Islet precursor cell (in vitro differentiated cells): ENCODE measurements around the gene PALM2AKAP2.

Experiments used
- DNase-seq: peaks from one replicate; pipeline ENCODE4 v3.0.0-alpha.2; 2018

Gene PALM2AKAP2

DNA sequence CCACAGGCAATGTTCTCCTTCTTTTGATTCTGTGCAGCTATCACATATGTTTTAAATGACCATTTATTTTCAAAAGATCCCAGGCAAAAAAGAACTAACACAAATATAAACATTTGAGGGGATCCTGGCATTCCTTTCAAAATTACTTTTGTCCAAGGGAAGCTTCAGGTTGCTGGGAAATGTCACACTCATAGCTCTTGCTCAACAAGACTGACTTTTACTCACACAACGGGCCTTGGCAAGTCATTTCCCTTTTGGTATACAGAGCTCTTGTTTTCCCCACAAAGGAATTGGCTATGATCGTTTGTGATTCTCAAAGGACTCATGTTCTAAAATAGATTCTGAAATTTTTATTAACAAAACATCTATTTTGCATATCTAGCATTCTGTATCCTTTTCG is 4.5 kb upstream of the PALM2AKAP2 start:
- DNase-seq: no peak

- DNase-seq: no peak
Measured at GRCh38 chr9:109776391-109776790, 3.6 kb upstream of the PALM2AKAP2 start.

DNA sequence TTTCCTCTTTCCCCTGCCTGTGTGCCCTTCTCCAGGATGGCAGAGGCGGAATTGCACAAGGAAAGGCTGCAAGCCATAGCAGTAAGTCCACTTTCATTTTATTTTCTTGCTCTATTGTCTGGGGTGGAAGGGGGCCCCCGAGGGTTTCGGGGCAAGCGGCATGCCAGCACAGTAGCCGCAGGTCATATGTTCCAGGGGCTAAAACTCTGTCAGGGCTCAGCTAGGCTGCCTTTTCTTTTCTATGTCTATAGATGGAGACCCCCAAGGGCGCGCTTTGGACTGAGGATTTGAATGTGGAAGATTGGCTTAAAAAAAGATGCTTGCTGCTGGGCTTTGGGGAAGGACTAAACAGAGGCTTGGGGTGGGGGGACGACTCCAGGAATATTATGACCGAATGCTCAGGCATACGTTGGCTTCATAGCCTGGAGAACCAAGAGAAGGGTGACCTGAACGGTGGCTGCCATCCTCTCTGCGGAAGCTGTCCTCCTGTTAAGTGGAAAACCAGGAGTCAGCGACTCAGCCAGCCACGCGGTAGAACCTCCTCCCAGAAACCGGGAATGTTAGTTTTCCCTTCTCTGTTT is 545 bp downstream of the PALM2AKAP2 start:
- peak; percentile 56 for DNase-seq

DNA sequence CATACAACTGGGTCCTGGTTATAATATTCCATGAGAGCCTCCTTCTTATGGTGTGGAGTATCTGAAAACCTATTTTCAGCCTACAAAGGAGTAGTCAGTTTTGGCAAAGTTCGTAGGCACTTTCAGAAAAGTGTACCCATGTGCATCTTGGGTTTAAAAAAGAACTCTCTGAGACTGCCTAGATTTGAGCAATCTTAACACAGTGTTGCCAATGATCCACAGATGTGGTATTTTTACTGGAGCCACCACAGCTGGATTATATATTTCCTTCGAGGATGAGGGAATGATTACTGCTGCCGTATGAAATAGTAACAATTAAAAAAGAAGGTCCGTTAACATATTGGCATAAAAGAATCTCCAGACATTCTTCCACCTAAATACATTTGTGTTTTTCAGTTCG is 1.1 kb downstream of the PALM2AKAP2 start:
- no peak for DNase-seq

GRCh38 chr9:109781541-109782197 is 1.7 kb downstream of the PALM2AKAP2 start:
- no peak for DNase-seq

DNA sequence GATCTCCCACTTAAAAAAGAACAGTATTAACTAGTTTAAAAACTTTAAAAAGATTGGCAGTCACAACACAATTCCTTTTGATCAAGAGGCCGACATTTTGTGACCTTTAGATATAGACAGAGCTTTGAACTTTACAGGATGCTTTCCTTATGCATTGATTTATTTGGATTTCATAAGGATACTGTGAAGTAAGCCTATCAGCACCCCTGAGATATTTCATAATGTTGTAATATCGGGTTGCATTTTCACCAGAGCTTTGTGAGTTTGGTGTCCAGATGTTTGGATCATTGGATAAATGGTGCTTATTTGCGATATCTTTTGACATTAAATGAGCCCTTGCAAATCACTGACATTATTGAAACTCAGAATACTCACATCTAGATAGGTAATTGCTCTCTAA is 7.7 kb downstream of the PALM2AKAP2 start:
- DNase-seq: no peak

GRCh38 chr9:109789556-109789955 is 9.6 kb downstream of the PALM2AKAP2 start:
- DNase-seq: no peak

GRCh38 chr9:109789971-109790370 is 10.0 kb downstream of the PALM2AKAP2 start:
- DNase-seq: no peak

GRCh38 chr9:109791003-109791677 is 11.1 kb downstream of the PALM2AKAP2 start:
- DNase-seq: no peak

GRCh38 chr9:109791747-109792146 is 11.7 kb downstream of the PALM2AKAP2 start:
- DNase-seq: no peak

DNA sequence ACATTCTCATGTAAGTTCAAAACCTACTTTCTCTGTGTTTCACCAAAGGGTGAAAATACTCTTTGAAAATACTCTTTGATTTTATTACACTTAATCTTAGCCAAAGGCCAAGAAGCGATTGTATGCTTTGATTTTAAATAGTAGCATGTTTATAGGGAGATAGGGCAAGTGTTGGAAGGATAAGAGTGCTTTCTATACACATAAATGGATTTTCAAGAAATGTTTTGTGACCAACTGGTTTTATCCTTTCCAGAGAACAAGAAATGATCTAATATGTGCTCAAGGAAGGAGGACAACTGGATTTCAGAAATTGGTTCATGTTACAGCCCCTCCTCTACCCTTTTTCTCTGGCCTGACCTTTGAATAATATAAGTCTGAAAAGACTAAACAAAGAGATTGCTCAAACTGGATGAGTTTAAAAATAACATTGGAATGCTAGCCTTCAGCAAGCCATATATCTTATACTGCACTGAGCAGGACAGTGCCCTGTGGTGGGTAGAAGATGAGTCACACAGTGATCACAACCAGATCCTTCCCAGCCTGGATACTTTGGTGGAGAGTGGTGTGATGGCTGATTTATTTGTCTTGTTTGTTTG is 13.1 kb downstream of the PALM2AKAP2 start:
- peak; percentile 79 for DNase-seq

GRCh38 chr9:109793921-109794320 is 13.9 kb downstream of the PALM2AKAP2 start:
- no peak for DNase-seq

DNA sequence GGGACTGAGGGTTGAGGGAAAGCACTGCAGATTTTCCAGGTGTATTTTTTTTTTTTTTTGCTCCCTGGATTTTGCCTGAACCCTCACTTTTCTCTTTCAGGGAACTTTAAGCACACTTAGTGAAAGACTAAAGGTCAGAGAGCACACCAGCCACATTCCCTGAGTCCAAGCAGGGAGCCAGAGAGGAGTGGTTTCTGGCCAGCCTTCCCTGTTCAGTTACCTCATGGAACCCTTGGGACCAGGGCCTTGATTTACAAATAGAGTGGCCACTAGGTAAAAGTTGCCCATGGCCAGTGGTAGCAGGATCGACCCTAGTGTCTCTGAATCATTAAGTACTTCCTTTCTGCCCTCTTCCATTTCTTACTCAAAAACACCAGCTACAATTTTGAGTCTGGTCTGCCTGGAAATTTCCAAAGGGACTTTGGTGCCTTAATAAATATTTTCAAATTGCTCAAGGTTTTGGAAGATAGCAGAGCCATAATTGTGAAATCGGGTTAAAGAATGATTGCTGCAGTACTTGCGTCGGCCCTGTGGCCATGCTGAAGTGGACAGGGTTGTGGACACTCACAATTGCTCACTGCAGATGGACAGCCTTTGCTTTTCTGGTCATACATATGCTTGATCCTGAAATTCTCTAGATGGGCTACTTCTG is 14.5 kb downstream of the PALM2AKAP2 start:
- no peak for DNase-seq

DNA sequence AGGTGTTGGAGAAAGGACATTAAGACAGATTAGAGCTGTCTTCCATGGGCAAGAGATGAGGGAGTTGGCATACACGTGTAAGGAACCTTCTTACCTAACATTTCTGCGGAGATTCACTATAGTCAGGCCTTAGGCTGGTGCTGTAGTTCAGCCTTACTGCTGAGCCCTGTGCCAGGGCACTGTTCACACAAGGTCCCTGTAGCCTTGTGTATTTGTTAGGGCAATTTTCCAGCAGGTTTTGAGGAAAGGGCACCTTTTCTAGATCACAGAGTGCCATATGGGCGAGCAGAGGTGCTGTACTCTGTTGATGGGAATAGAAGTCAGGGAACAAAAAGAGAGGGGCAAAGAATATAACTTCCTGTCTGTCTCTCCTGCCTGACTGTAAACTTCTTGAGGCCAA is 15.6 kb downstream of the PALM2AKAP2 start:
- no peak for DNase-seq

DNA sequence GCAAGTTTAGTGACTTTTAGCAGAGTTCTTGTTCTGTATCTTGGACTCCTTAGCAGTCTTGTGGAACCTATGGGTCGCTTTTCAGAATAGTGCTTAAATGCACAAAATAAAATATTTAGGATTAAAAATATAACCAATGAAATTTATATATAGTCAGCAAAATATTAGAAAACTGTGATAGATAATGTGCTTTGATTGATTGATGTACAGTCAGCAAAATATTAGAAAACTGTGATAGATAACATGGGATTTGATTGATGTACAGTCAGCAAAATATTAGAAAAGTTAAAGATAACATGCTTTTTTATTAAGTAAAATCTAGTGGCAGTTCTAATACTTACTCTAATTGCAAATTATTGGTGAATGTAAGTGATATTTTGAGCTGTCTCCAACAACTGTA is 16.1 kb downstream of the PALM2AKAP2 start:
- DNase-seq: no peak

- no peak for DNase-seq
Measured at GRCh38 chr9:109797006-109797405, 17.0 kb downstream of the PALM2AKAP2 start.

- no peak for DNase-seq
Measured at GRCh38 chr9:109797509-109797908, 17.5 kb downstream of the PALM2AKAP2 start.

- DNase-seq: no peak
Measured at GRCh38 chr9:109799141-109799540, 19.1 kb downstream of the PALM2AKAP2 start.

GRCh38 chr9:109799792-109800191 is 19.8 kb downstream of the PALM2AKAP2 start:
- peak; percentile 65 for DNase-seq

DNA sequence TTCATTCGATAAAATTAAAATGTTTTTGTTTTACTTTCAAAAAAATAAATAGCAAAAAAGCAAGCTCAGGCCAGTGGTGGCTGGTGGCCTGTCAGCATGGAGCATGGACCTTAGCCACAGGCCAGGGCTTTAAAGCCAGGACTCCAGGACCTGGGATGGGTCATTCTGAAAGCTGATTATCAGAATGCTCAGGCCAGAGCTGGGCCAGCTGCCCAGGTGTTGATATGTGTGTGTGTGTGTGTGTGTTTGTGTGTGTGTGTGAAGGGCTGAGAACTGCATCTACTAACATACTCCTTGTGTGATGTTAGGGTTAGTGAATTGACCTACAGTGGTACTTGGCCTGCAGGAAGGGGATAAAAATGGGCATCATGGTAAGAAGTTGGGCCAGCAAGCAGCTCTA is 21.5 kb downstream of the PALM2AKAP2 start:
- DNase-seq: no peak

GRCh38 chr9:109802491-109802890 is 22.5 kb downstream of the PALM2AKAP2 start:
- DNase-seq: peak; percentile 57

GRCh38 chr9:109805050-109805449 is 25.1 kb downstream of the PALM2AKAP2 start:
- DNase-seq: no peak

DNA sequence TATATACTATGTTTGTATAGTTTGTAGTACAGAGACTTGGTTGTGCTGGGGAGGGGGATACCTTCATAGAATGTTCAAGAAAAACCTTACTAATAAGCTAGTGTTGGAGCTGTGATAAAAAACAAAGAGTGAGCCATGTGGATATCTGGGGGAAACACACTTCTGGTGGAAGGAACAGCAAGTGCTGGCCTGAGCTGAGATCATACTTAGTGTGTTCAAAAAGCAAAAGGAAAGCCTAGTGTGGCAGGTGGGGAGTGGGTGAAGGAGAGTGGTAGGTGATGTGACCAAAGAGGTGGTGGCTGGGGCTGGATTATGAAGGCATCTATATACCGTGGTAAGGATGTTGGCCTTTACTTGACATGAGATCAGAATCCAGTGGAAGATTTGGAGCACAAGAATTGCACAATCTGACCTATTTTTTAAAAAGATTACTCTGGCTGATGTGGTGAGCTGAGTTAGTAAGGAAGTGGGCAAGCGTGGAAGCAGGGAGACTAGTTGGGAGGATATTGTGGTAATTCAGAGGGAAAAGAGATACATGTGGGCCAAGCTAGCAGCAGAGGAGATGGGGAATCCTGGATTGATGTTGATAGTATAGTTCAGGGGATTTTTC is 26.6 kb downstream of the PALM2AKAP2 start:
- DNase-seq: no peak
